OCI-LY3 (cell line): ENCODE measurements around the gene CLMP.

Experiments used
- H2AFZ ChIP-seq: fragments of 200-600, 300-600 bp; shearing (Covaris generic); 2 replicates; pipeline ENCODE4 v1.6.0; 2014; ENCODE audit warnings: antibody characterized with exemption, low read depth, low read length
- H3K27ac ChIP-seq: fragments of 200-600, 300-600 bp; sonication (generic); 2 replicates; pipeline ENCODE4 v1.5.1; 2014; ENCODE audit warnings: mild to moderate bottlenecking, low read length, moderate library complexity, mixed read lengths
- H3K27me3 ChIP-seq: fragments of 200-600, 300-600 bp; sonication (generic); 2 replicates; pipeline ENCODE4 v1.6.1; 2014; ENCODE audit warnings: low read depth, low read length, mixed read lengths
- H3K36me3 ChIP-seq: fragments of 200-600, 300-600 bp; sonication (generic); replicated peaks from 2 replicates; pipeline ENCODE3; 2014; ENCODE audit warnings: low read depth, low read length, mixed read lengths
- H3K4me1 ChIP-seq: fragments of 300-600, 200-600 bp; sonication (generic); 2 replicates; pipeline ENCODE4 v1.6.1; 2014; ENCODE audit warnings: low read length, mixed read lengths
- H3K4me2 ChIP-seq: fragments of 200-600, 300-600 bp; sonication (generic); 2 replicates; pipeline ENCODE4 v1.6.1; 2014; ENCODE audit warnings: low read length, mixed read lengths
- H3K4me3 ChIP-seq: fragments of 300-600, 200-600 bp; sonication (generic); 2 replicates; pipeline ENCODE4 v1.5.1; 2014; ENCODE audit warnings: antibody characterized with exemption, mild to moderate bottlenecking, low read length, moderate library complexity
- H3K79me2 ChIP-seq: fragments of 300-600, 200-600 bp; shearing (Covaris generic); 2 replicates; pipeline ENCODE4 v1.6.1; 2014; ENCODE audit warnings: mild to moderate bottlenecking, low read length, mixed read lengths
- H3K9ac ChIP-seq: fragments of 300-600, 200-600 bp; shearing (Covaris generic); 2 replicates; pipeline ENCODE4 v1.6.0; 2014; ENCODE audit warnings: mild to moderate bottlenecking, low read length, moderate library complexity
- H3K9me3 ChIP-seq: fragments of 200-600, 300-600 bp; shearing (Covaris generic); 2 replicates; pipeline ENCODE4 v1.6.1; 2014; ENCODE audit warnings: low read length, mixed read lengths; ENCODE audit not compliant: insufficient read depth
- H4K20me1 ChIP-seq: fragments of 200-600, 300-600 bp; sonication (generic); 2 replicates; pipeline ENCODE4 v1.6.1; 2016; ENCODE audit warnings: low read length, mixed read lengths; ENCODE audit not compliant: insufficient read depth
- CTCF ChIP-seq: fragments of 200-600, 300-600 bp; sonication (generic); IDR thresholded peaks from 2 replicates; pipeline ENCODE4 v1.5.1; 2014; ENCODE audit warnings: antibody characterized with exemption, low read length, low read depth
- EZH2phosphoT487 ChIP-seq: fragments of 200-600 bp; shearing (Covaris generic); IDR thresholded peaks from 2 replicates; pipeline ENCODE4 v1.6.1; 2018; ENCODE audit warnings: antibody characterized with exemption, mixed run types, low read depth

Gene CLMP

GRCh38 chr11:123203471-123203870, 8.4 kb upstream of the CLMP start:
- Histone ChIP-seq H3K27ac (no peak overlapping the region), H3K4me2 (no peak overlapping the region), H3K9me3 (no peaks in the 10 kb centered on the region), H3K79me2 (no peaks in the 10 kb centered on the region), H3K36me3 (no peaks in the 10 kb centered on the region), H4K20me1 (no peaks in the 10 kb centered on the region), H3K9ac (no peak overlapping the region), H3K4me1 (no peaks in the 10 kb centered on the region), H2AFZ (no peak overlapping the region), H3K27me3 (peaks cover 60% of the 10 kb centered on the region), H3K4me3 (no peak overlapping the region)
- no peak for TF ChIP-seq CTCF
- TF ChIP-seq EZH2phosphoT487: no peak

- H3K4me2 ChIP-seq: no peak overlapping the region
These were observed 7.4 kb upstream of the CLMP start for GRCh38 chr11:123202155-123203151.

GRCh38 chr11:123200264-123200663, 5.2 kb upstream of the CLMP start:
- Histone ChIP-seq H3K4me1 (no peaks in the 10 kb centered on the region), H3K79me2 (no peaks in the 10 kb centered on the region), H3K4me3 (no peak overlapping the region), H3K36me3 (no peaks in the 10 kb centered on the region), H3K4me2 (no peak overlapping the region), H3K27ac (no peak overlapping the region), H3K9me3 (no peaks in the 10 kb centered on the region), H4K20me1 (no peaks in the 10 kb centered on the region), H3K27me3 (peaks cover 48% of the 10 kb centered on the region), H2AFZ (no peak overlapping the region), H3K9ac (no peak overlapping the region)
- TF ChIP-seq EZH2phosphoT487 (no peak), CTCF (no peak)

More at GRCh38 chr11:123202155-123203151, 7.4 kb upstream of the CLMP start:
- TF ChIP-seq EZH2phosphoT487 (no peak), CTCF (no peak)
- Histone ChIP-seq H2AFZ (no peak overlapping the region), H3K79me2 (no peaks in the 10 kb centered on the region), H3K4me1 (no peaks in the 10 kb centered on the region), H3K9ac (no peak overlapping the region), H3K4me3 (no peak overlapping the region), H3K27me3 (peaks cover 66% of the 10 kb centered on the region), H4K20me1 (no peaks in the 10 kb centered on the region), H3K36me3 (no peaks in the 10 kb centered on the region), H3K9me3 (no peaks in the 10 kb centered on the region), H3K27ac (no peak overlapping the region)

GRCh38 chr11:123197711-123198110, 2.7 kb upstream of the CLMP start:
- Histone ChIP-seq H4K20me1 (no peaks in the 10 kb centered on the region), H3K79me2 (no peaks in the 10 kb centered on the region), H3K27ac (no peak overlapping the region), H3K9me3 (no peaks in the 10 kb centered on the region), H3K4me1 (no peaks in the 10 kb centered on the region), H3K27me3 (peaks cover 40% of the 10 kb centered on the region), H3K4me3 (no peak overlapping the region), H3K36me3 (no peaks in the 10 kb centered on the region), H3K4me2 (no peak overlapping the region), H3K9ac (no peak overlapping the region), H2AFZ (no peak overlapping the region)
- no peak for TF ChIP-seq EZH2phosphoT487
- TF ChIP-seq CTCF: no peak
